Mucosa of rectum (tissue), 2 donors: ENCODE data around the gene PSMG3.

Experiments used
- H3K27ac ChIP-seq, 2 donors: one replicate each; pipeline ENCODE4 v1.7.0; 2013; ENCODE audit warnings: inconsistent platforms in 2 of 2, low read depth in 2 of 2, low read length in 2 of 2
- H3K27me3 ChIP-seq, 2 donors: one replicate each; pipeline ENCODE4 v1.7.0; 2013; ENCODE audit warnings: low read length in 2 of 2; ENCODE audit not compliant: control insufficient read depth in 2 of 2, insufficient read depth in 2 of 2
- H3K36me3 ChIP-seq, 2 donors: one replicate each; pipeline ENCODE4 v1.7.0; 2013; ENCODE audit warnings: low read length in 2 of 2; ENCODE audit not compliant: control insufficient read depth in 2 of 2, insufficient read depth in 2 of 2
- H3K4me1 ChIP-seq, 2 donors: one replicate each; pipeline ENCODE4 v1.7.0; 2013; ENCODE audit warnings: low read length in 2 of 2, mild to moderate bottlenecking in 1 of 2; ENCODE audit not compliant: control insufficient read depth in 2 of 2, insufficient read depth in 2 of 2
- H3K4me3 ChIP-seq, 2 donors: one replicate each; pipeline ENCODE4 v1.7.0; 2013; ENCODE audit warnings: low read length in 2 of 2
- H3K9ac ChIP-seq, 2 donors: one replicate each; pipeline ENCODE4 v1.7.0; 2013; ENCODE audit warnings: low read length in 2 of 2, low read depth in 1 of 2, mild to moderate bottlenecking in 1 of 2
- H3K9me3 ChIP-seq, 2 donors: one replicate each; pipeline ENCODE4 v1.7.0; 2013; ENCODE audit warnings: low read length in 2 of 2; ENCODE audit not compliant: control insufficient read depth in 2 of 2
- donor health status: healthy.
- donor health status: Normal muscosa, but diverticular disease.

PSMG3 gene

GRCh38 chr7:1534330-1535099 lies 35.3 kb downstream of the PSMG3 start:
- H3K27me3 ChIP-seq: no peaks in the 10 kb centered on the region
- H3K4me1 ChIP-seq: peaks cover 44 to 51% of the 10 kb centered on the region in 2 donors
- H3K27ac ChIP-seq: peak overlapping the region; percentile 98 to 99
- H3K4me3 ChIP-seq: no peak overlapping the region
- H3K9me3 ChIP-seq: no peaks in the 10 kb centered on the region
- no peak overlapping the region for H3K9ac ChIP-seq
- H3K36me3 ChIP-seq: peaks cover 11 to 14% of the 10 kb centered on the region in 2 donors

- peak overlapping the region; percentile 80 to 81 for H3K4me3 ChIP-seq
- H3K36me3 ChIP-seq: peaks cover 6% of the 10 kb centered on the region in 2 donors
- no peaks in the 10 kb centered on the region for H3K9me3 ChIP-seq
- H3K27me3 ChIP-seq: no peaks in the 10 kb centered on the region
- peak overlapping the region; percentile 84 to 94 for H3K9ac ChIP-seq
- H3K27ac ChIP-seq: peak overlapping the region; percentile 98 to 99
- peaks cover 44 to 51% of the 10 kb centered on the region in 2 donors for H3K4me1 ChIP-seq
Observed at GRCh38 chr7:1533547-1534329, 36.1 kb downstream of the PSMG3 start.

GRCh38 chr7:1533255-1533546 lies 36.6 kb downstream of the PSMG3 start:
- H3K4me1 ChIP-seq: peaks cover 44 to 51% of the 10 kb centered on the region in 2 donors
- no peaks in the 10 kb centered on the region for H3K27me3 ChIP-seq
- H3K9ac ChIP-seq: peak overlapping the region; percentile 84 to 94
- H3K9me3 ChIP-seq: no peaks in the 10 kb centered on the region
- peak overlapping the region; percentile 98 to 99 for H3K27ac ChIP-seq
- peak overlapping the region; percentile 80 to 81 for H3K4me3 ChIP-seq
- H3K36me3 ChIP-seq: peaks cover 3 to 6% of the 10 kb centered on the region in 2 donors

- peak overlapping the region; percentile 98 to 99 for H3K27ac ChIP-seq
- peak overlapping the region; percentile 84 to 94 for H3K9ac ChIP-seq
- peaks cover 39 to 49% of the 10 kb centered on the region in 2 donors for H3K4me1 ChIP-seq
- H3K36me3 ChIP-seq: peaks cover 3 to 6% of the 10 kb centered on the region in 2 donors
- no peaks in the 10 kb centered on the region for H3K9me3 ChIP-seq
- peak overlapping the region; percentile 80 to 81 for H3K4me3 ChIP-seq
- no peaks in the 10 kb centered on the region for H3K27me3 ChIP-seq
Observed at GRCh38 chr7:1532456-1533254, 37.2 kb downstream of the PSMG3 start.

GRCh38 chr7:1531979-1532455 lies 37.8 kb downstream of the PSMG3 start:
- no peaks in the 10 kb centered on the region for H3K9me3 ChIP-seq
- no peaks in the 10 kb centered on the region for H3K27me3 ChIP-seq
- peak overlapping the region; percentile 98 to 99 for H3K27ac ChIP-seq
- peak overlapping the region; percentile 84 to 94 for H3K9ac ChIP-seq
- peak overlapping the region; percentile 80 to 81 for H3K4me3 ChIP-seq
- H3K36me3 ChIP-seq: peaks cover 3 to 6% of the 10 kb centered on the region in 2 donors
- H3K4me1 ChIP-seq: peaks cover 37 to 43% of the 10 kb centered on the region in 2 donors

GRCh38 chr7:1531263-1531978 lies 38.4 kb downstream of the PSMG3 start:
- Histone ChIP-seq H3K36me3 (peaks cover 3 to 6% of the 10 kb centered on the region in 2 donors), H3K9ac (peak overlapping the region; percentile 84 to 94), H3K27ac (peak overlapping the region; percentile 98 to 99), H3K4me1 (peaks cover 31 to 41% of the 10 kb centered on the region in 2 donors), H3K27me3 (no peaks in the 10 kb centered on the region), H3K4me3 (peak overlapping the region; percentile 80 to 81), H3K9me3 (no peaks in the 10 kb centered on the region)

GRCh38 chr7:1530946-1531262 lies 38.9 kb downstream of the PSMG3 start:
- Histone ChIP-seq H3K27ac (peak overlapping the region; percentile 98 to 99), H3K4me3 (peak overlapping the region; percentile 31 to 80), H3K27me3 (no peaks in the 10 kb centered on the region), H3K9me3 (no peaks in the 10 kb centered on the region), H3K36me3 (peaks cover 0 to under 1% of the 10 kb centered on the region in 2 donors), H3K9ac (peak overlapping the region in 1 of 2 donors; percentile 84), H3K4me1 (peaks cover 28 to 40% of the 10 kb centered on the region in 2 donors)

- Histone ChIP-seq H3K27ac (no peak overlapping the region), H3K9ac (peak overlapping the region in 1 of 2 donors; percentile 51), H3K36me3 (no peaks in the 10 kb centered on the region), H3K27me3 (no peaks in the 10 kb centered on the region), H3K4me1 (peaks cover 28 to 38% of the 10 kb centered on the region in 2 donors), H3K9me3 (no peaks in the 10 kb centered on the region), H3K4me3 (no peak overlapping the region)
Observed at GRCh38 chr7:1529383-1530116, 40.3 kb downstream of the PSMG3 start.

- H3K36me3 ChIP-seq: no peaks in the 10 kb centered on the region
- H3K9me3 ChIP-seq: no peaks in the 10 kb centered on the region
- H3K4me3 ChIP-seq: no peak overlapping the region
- peaks cover 10 to 23% of the 10 kb centered on the region in 2 donors for H3K4me1 ChIP-seq
- H3K9ac ChIP-seq: no peak overlapping the region
- no peaks in the 10 kb centered on the region for H3K27me3 ChIP-seq
- no peak overlapping the region for H3K27ac ChIP-seq
Observed at GRCh38 chr7:1526271-1526754, 43.5 kb downstream of the PSMG3 start.
